ENCODE data around the gene WIPF3. TPM values are rescaled to one million over a fixed set of nuclear protein-coding genes. Genes with fewer than 3 reads are reported as not detected.
A peak's percentile ranks its signal among the peaks of the same experiment; 100 is the strongest.

WIPF3 gene
- 4.5 TPM for total RNA-seq
- polyA plus RNA-seq (ENCODE audit: insufficient read depth, low read depth, low replicate concordance): 3.8 TPM
- long read RNA-seq, donor 1: 0 reads
- long read RNA-seq, donor 2: 0 reads
- long read RNA-seq, donor 3: 0 reads
- long read RNA-seq, donor 4, full-length matches to known transcripts: 1 of 1 reads
- long read RNA-seq, donor 4, partial matches to known transcripts: 0 of 1 reads
- long read RNA-seq, donor 4, other reads (novel, unspliced or antisense): 0 of 1 reads
- long read RNA-seq, donor 5: 0 reads
- long read RNA-seq, donor 6: 0 reads
- long read RNA-seq, donor 7, partial matches to known transcripts: 1 of 3 reads
- long read RNA-seq, donor 7, other reads (novel, unspliced or antisense): 2 of 3 reads
- long read RNA-seq, donor 8: 0 reads
- long read RNA-seq, donor 9: 0 reads
- long read RNA-seq, donor 10: 0 reads

GRCh38 chr7:29806208-29806994 lies at the start of gene WIPF3:
WIPF3 (plus strand) TSS chr7:29806508; CDS start chr7:29834725, 28,217 bp downstream.
- peaks cover 0 to 7% (median 0%) of the 10 kb centered on the region in 3 donors for H3K4me1 ChIP-seq (ENCODE audit: control insufficient read depth in 2 of 3, insufficient read depth in 2 of 3, low read depth in 1 of 3, low read length in 3 of 3)
- no peak for FAIRE-seq
- H3K4me3 ChIP-seq (ENCODE audit: low read length in 3 of 3): peak within 1 kb of the TSS; percentile 39 to 63 (median 57)
- H3K9me3 ChIP-seq (ENCODE audit: control insufficient read depth in 2 of 3, insufficient read depth in 1 of 3, low read length in 3 of 3): no peaks in the 10 kb centered on the region
- no peak for TF ChIP-seq CTCF (IDR thresholded peaks at IDR 0.05; ENCODE audit: borderline replicate concordance, extremely low read depth, insufficient read depth)
- no peak within 1 kb of the TSS for H3K27ac ChIP-seq (ENCODE audit: low read depth in 2 of 2, low read length in 2 of 2)
- H3K27me3 ChIP-seq (ENCODE audit: control insufficient read depth, insufficient read depth, low read length): peaks cover 10% of the 10 kb centered on the region
- peak; percentile 50 to 77 (median 66) for DNase-seq
- peak within 1 kb of the TSS in 1 of 3 donors; percentile 35 for H3K9ac ChIP-seq (ENCODE audit: low read length in 3 of 3)
- H3K36me3 ChIP-seq (ENCODE audit: control insufficient read depth in 2 of 3, insufficient read depth in 3 of 3, low read length in 3 of 3): no peaks in the 10 kb centered on the region
- intact Hi-C loops (cut with DNase I): no loop called here

- intact Hi-C loops (cut with DNase I): no loop called here
Observed at GRCh38 chr7:29763266-29763665, 43.0 kb upstream of the WIPF3 start.

GRCh38 chr7:29764227-29764626 lies 42.1 kb upstream of the WIPF3 start:
- H3K4me1 ChIP-seq (ENCODE audit: control insufficient read depth in 2 of 3, insufficient read depth in 2 of 3, low read depth in 1 of 3, low read length in 3 of 3): no peaks in the 10 kb centered on the region
- intact Hi-C loops (cut with DNase I): no loop called here
- no peaks in the 10 kb centered on the region for H3K27me3 ChIP-seq (ENCODE audit: control insufficient read depth, insufficient read depth, low read length)
- no peak overlapping the region for H3K27ac ChIP-seq (ENCODE audit: low read depth in 2 of 2, low read length in 2 of 2)
- no peak overlapping the region for H3K4me3 ChIP-seq (ENCODE audit: low read length in 3 of 3)
- no peak for DNase-seq
- H3K9me3 ChIP-seq (ENCODE audit: control insufficient read depth in 2 of 3, insufficient read depth in 1 of 3, low read length in 3 of 3): no peaks in the 10 kb centered on the region
- no peaks in the 10 kb centered on the region for H3K36me3 ChIP-seq (ENCODE audit: control insufficient read depth in 2 of 3, insufficient read depth in 3 of 3, low read length in 3 of 3)
- TF ChIP-seq CTCF (IDR thresholded peaks at IDR 0.05; ENCODE audit: borderline replicate concordance, extremely low read depth, insufficient read depth): no peak
- FAIRE-seq: no peak
- no peak overlapping the region for H3K9ac ChIP-seq (ENCODE audit: low read length in 3 of 3)

More at GRCh38 chr7:29763266-29763665, 43.0 kb upstream of the WIPF3 start:
- H3K4me3 ChIP-seq (ENCODE audit: low read length in 3 of 3): no peak overlapping the region
- H3K9ac ChIP-seq (ENCODE audit: low read length in 3 of 3): no peak overlapping the region
- no peaks in the 10 kb centered on the region for H3K27me3 ChIP-seq (ENCODE audit: control insufficient read depth, insufficient read depth, low read length)
- H3K4me1 ChIP-seq (ENCODE audit: control insufficient read depth in 2 of 3, insufficient read depth in 2 of 3, low read depth in 1 of 3, low read length in 3 of 3): no peaks in the 10 kb centered on the region
- no peak overlapping the region for H3K27ac ChIP-seq (ENCODE audit: low read depth in 2 of 2, low read length in 2 of 2)
- no peaks in the 10 kb centered on the region for H3K9me3 ChIP-seq (ENCODE audit: control insufficient read depth in 2 of 3, insufficient read depth in 1 of 3, low read length in 3 of 3)
- FAIRE-seq (no peak), DNase-seq (no peak)
- H3K36me3 ChIP-seq (ENCODE audit: control insufficient read depth in 2 of 3, insufficient read depth in 3 of 3, low read length in 3 of 3): no peaks in the 10 kb centered on the region
- TF ChIP-seq CTCF (IDR thresholded peaks at IDR 0.05; ENCODE audit: borderline replicate concordance, extremely low read depth, insufficient read depth): no peak
